Measurements from ENCODE around the gene GDPD4.

Gene GDPD4

GRCh38 chr11:77173494-77173893, 128.0 kb downstream of the GDPD4 start:
- no peak for DNase-seq (ENCODE audit: low spot score)

GRCh38 chr11:77172666-77172982, 128.9 kb downstream of the GDPD4 start:
- no peak for DNase-seq (ENCODE audit: low spot score)

DNA sequence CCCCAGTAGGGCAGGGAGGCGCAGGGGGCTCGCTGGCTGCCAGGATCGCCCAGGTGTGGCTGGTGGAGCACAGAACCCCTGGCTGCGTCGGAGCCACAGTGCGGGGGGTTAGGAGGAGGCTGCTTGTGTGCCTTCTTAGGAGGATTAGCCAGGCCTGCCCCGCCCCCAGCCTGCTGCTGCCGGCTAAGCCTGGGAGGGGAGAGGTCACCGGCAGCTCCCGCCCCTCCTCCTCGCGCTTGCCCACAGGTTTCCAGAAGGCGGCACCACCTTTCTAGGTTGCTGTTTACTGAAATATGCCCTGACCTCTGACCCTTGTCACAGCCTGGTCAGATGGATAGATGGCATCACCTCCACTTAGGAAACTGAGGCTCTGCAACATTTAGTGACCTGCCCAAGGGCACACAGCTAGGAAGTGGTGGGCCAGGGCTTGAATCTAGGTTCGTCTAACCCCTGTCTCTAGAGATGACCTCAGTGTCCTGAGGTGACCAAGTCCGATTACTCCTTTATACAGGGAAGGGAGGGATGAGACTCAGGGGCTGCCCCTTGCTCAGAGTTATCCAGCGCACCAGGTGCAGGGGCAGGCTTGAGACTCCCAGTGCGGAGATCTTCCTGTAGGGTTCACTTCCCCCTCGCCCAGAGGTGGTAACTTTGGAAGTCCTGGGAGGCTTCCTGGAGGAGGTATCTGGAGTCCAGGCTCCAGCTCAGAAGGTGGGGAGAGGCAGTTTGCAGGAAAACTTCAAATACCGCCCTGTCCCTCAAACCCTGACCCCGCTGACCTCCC, 129.4 kb downstream of the GDPD4 start:
- DNase-seq (ENCODE audit: low spot score): no peak

- DNase-seq (ENCODE audit: low spot score): no peak
Measured at GRCh38 chr11:77171254-77171653, 130.2 kb downstream of the GDPD4 start.

DNA sequence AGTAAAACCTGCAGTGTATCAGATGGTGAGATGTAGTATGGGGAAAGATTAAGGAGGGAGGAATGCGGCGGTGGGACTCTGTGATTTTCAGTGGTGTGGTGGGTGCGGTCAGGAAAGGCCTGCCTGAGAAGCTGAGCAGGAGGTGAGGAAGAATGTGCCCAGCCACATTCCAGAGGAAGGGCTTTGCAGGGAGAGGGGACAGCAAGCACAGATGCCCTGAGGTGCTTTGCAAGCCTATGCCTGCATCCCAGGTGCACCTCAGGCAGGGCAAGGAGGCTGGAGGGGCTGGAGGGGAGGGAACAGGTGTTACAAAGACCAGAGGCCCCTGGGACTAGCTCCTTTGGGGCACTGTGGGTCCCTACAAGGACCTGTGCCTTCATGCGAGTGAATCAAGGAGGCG, 131.4 kb downstream of the GDPD4 start:
- DNase-seq (ENCODE audit: low spot score): no peak

- no peak for DNase-seq (ENCODE audit: low spot score)
Measured at GRCh38 chr11:77167791-77168190, 133.7 kb downstream of the GDPD4 start.

DNA sequence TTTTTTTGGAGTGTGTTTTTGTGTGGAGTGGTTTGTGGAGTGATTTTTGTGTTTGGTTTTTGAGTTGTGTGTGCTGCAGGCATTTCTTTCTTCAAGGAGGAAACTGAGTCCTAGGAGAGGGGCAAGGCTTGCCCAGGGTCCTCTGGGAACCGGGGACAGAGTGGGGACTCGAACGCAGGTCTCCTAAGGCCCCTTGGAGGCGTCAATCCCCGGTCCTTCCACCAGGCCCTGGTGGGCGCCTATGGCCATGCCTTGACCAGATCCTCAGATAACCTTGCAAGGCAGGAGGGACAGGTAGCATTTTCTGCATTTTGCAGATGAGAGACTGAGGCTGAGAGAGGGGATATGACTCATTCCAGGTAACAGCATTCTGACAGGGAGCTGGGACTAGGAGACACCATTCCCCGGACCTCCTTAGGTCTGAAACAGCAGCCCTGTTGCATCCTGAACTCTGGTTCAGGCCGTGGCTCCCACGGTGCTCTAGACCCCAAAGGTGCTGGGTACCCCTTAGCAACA, 134.3 kb downstream of the GDPD4 start:
- no peak for DNase-seq (ENCODE audit: low spot score)

All from germinal center (tissue), 1 donor.